ENCODE data around the gene RNF103.

DNA sequence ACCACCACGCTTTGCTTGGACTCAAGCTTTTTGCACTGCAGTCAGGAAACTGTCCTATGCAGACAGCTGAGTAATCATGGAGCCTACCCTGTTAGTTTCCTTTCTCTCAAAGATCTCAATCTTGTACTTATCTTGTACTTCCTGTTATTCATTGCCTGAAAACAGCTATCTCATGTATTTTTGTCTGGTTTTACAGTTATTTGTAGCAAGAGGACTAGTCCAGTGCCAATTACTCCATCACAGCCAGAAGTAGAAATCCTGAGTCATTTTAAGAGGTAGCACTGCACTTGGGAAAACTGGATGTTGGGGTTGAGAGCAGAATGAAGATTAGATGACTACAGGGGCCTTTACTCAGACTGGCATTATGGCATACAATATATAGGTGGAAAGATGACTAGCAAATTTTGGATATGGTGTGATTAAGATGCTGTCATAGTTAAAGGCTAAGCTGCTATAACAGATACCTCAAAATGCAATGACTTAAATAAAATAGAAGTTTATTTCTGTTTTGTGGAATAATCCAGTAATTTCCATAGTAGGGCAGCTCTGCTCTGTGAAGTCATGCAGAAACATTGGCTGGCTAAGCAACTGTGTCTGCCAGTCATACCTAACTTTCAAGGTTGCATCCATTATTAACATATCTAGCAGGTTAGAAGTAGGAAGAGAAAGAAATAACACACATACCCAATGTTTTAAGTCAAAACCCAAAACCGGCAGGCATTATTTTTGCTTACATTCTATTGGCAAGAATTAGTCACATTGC is 39.3 kb downstream of the RNF103 start:
- TF ChIP-seq, protein P1, sequence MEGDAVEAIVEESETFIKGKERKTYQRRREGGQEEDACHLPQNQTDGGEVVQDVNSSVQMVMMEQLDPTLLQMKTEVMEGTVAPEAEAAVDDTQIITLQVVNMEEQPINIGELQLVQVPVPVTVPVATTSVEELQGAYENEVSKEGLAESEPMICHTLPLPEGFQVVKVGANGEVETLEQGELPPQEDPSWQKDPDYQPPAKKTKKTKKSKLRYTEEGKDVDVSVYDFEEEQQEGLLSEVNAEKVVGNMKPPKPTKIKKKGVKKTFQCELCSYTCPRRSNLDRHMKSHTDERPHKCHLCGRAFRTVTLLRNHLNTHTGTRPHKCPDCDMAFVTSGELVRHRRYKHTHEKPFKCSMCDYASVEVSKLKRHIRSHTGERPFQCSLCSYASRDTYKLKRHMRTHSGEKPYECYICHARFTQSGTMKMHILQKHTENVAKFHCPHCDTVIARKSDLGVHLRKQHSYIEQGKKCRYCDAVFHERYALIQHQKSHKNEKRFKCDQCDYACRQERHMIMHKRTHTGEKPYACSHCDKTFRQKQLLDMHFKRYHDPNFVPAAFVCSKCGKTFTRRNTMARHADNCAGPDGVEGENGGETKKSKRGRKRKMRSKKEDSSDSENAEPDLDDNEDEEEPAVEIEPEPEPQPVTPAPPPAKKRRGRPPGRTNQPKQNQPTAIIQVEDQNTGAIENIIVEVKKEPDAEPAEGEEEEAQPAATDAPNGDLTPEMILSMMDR (IDR thresholded peaks at IDR 0.05): no peak
- TF ChIP-seq POLR2A (IDR thresholded peaks at IDR 0.05): no peak
